Psoas muscle (tissue), 8 donors: Measurements from ENCODE around the gene GTSE1. TPM values are rescaled to one million over a fixed set of nuclear protein-coding genes. Genes with fewer than 3 reads are reported as not detected.

Experiments used
- ATAC-seq, 4 donors: fragments of 200-7000 bp; cut with Tn5 transposase; one replicate each; pipeline ENCODE4 v1.9.1; 2020; ENCODE audit warnings: moderate library complexity in 3 of 4, mild to moderate bottlenecking in 2 of 4
- DNase-seq, 2 donors: peaks; one replicate each; pipeline ENCODE4 v3.0.0-alpha.2; 2020
- H3K27ac ChIP-seq: fragments of 200-600 bp; one replicate; pipeline ENCODE4 v1.8.0; 2022
- H3K27me3 ChIP-seq, 3 donors: fragments of 200-600 bp in 1 of 3; one replicate each; pipeline versions ENCODE4 v1.6.1 to v1.8.0; 2013 to 2022; ENCODE audit warnings: low read length in 2 of 3, mild to moderate bottlenecking in 2 of 3, moderate library complexity in 1 of 3; ENCODE audit not compliant: insufficient read depth in 3 of 3
- H3K36me3 ChIP-seq, 2 donors: fragments of 200-600 bp in 1 of 2; one replicate each; pipeline versions ENCODE4 v1.6.1 to v1.8.0; 2013 to 2022; ENCODE audit warnings: low read depth in 1 of 2, mild to moderate bottlenecking in 1 of 2, moderate library complexity in 1 of 2; ENCODE audit not compliant: insufficient read depth in 1 of 2
- H3K4me1 ChIP-seq: fragments of 200-600 bp; one replicate; pipeline ENCODE4 v1.8.0; 2022
- H3K4me3 ChIP-seq: fragments of 200-600 bp; one replicate; pipeline ENCODE4 v1.8.0; 2022; ENCODE audit warnings: mild to moderate bottlenecking
- H3K9me3 ChIP-seq: fragments of 200-600 bp; one replicate; pipeline ENCODE4 v1.8.0; 2022
- CTCF ChIP-seq: fragments of 200-600 bp; IDR thresholded peaks from one replicate; pipeline ENCODE4 v1.8.0; 2022; ENCODE audit warnings: antibody characterized with exemption
- WGBS, 3 donors: extraction: QIAGEN DNeasy Blood & Tissue Kit; methylation state at CpG; one replicate each; pipeline versions ENCODE4 v1.1.6 to v1.1.7; 2013; 5-methylcytosine and 5-hydroxymethylcytosine counted together
- intact Hi-C, 2 donors: fragments of 100-400 bp; cut with DNase I; formaldehyde crosslinking; loops; one replicate each; pipeline versions ENCODE4 v1.11.0 to v1.14.2; 2022
- polyA plus RNA-seq, 3 donors: library from polyadenylated mRNA; stranded (reverse); fragments of 200-250 nt; gene quantifications; one replicate each; pipeline ENCODE4 v1.2.3, GENCODE V29; 2013
- total RNA-seq, 4 donors: library from RNA; stranded (reverse); fragmentation: NEBNext Ultra II Directional in 2 of 4; extraction: Animal tissue kit (Norgen Biotek cat#: 25700) in 2 of 4; gene quantifications; one replicate each; pipeline versions ENCODE4 v1.2.1 to v1.2.4, GENCODE V29; 2021 to 2023
- donor health status: healthy with polysubstance abuse.
- donor health status: DM: no; HTN: no; CAD: no; lungs with moderate emphysema.
- donor health status: Bipolar disorder and iron deficiency.
- donor health status: healthy.
- donor health status: DM: yes; HTN: yes; CAD: no.
- donor health status: DM: no; HTN: no; CAD: no.
- donor health status: DM: no; HTN: no; CAD: no.
- donor health status: DM: yes; HTN: yes; CAD: no.

GTSE1 gene
- total and polyA plus RNA-seq, 7 donors = 0.04 to 0.47 (median 0.16) TPM; not detected in 1

- Histone ChIP-seq H3K36me3 (peaks cover 0 to 26% of the 10 kb centered on the region in 2 donors), H3K27ac (no peak overlapping the region), H3K4me1 (peaks cover 11% of the 10 kb centered on the region), H3K27me3 (no peaks in the 10 kb centered on the region), H3K4me3 (no peak overlapping the region), H3K9me3 (no peaks in the 10 kb centered on the region)
- no peak for ATAC-seq
- no peak for TF ChIP-seq CTCF
- intact Hi-C loops = loop anchor here in 1 of 2 donors (5.0 kb wide), 1 partner anchor 145 kb away; no protein-coding TSS in a partner anchor
- DNase-seq = no peak
- WGBS, 3 donors = 86 to 89% (median 87%) methylated on average over 14 of the region's 14 CpGs
Measured at GRCh38 chr22:46292732-46293131, 3.9 kb upstream of the GTSE1 start.

GRCh38 chr22:46293577-46294260 is 3.0 kb upstream of the GTSE1 start:
- ATAC-seq = no peak
- 72 to 82% (median 81%) methylated on average over 11 of the region's 11 CpGs for WGBS, 3 donors

GRCh38 chr22:46294784-46295183 is 1.9 kb upstream of the GTSE1 start:
- H3K9me3 ChIP-seq = no peaks in the 10 kb centered on the region
- intact Hi-C loops = loop anchor here (5.0 kb wide), 1 partner anchor 147 kb away; no protein-coding TSS in a partner anchor
- no peak for TF ChIP-seq CTCF
- no peak for DNase-seq
- H3K27me3 ChIP-seq = no peaks in the 10 kb centered on the region
- no peak overlapping the region for H3K27ac ChIP-seq
- H3K36me3 ChIP-seq = peaks cover 0 to 26% of the 10 kb centered on the region in 2 donors
- no peak for ATAC-seq
- peaks cover 11% of the 10 kb centered on the region for H3K4me1 ChIP-seq
- H3K4me3 ChIP-seq = no peak overlapping the region
- WGBS, 3 donors = 81 to 93% (median 87%) methylated on average over 2 of the region's 2 CpGs

More at GRCh38 chr22:46293577-46294260, 3.0 kb upstream of the GTSE1 start:
- peak overlapping the region; percentile 41 for H3K27ac ChIP-seq
- peak; percentile 60 to 77 for DNase-seq
- intact Hi-C loops = loop anchor here in 1 of 2 donors (5.0 kb wide), 1 partner anchor 146 kb away; no protein-coding TSS in a partner anchor
- H3K9me3 ChIP-seq = no peaks in the 10 kb centered on the region
- peaks cover 11% of the 10 kb centered on the region for H3K4me1 ChIP-seq
- no peak overlapping the region for H3K4me3 ChIP-seq
- no peaks in the 10 kb centered on the region for H3K27me3 ChIP-seq
- no peak for TF ChIP-seq CTCF
- peaks cover 0 to 26% of the 10 kb centered on the region in 2 donors for H3K36me3 ChIP-seq

GRCh38 chr22:46295277-46295971 is 1.2 kb upstream of the GTSE1 start:
- intact Hi-C loops = loop anchor here in 1 of 2 donors (5.0 kb wide), 1 partner anchor 148 kb away; no protein-coding TSS in a partner anchor
- TF ChIP-seq CTCF = no peak
- Histone ChIP-seq H3K27me3 (no peaks in the 10 kb centered on the region), H3K9me3 (no peaks in the 10 kb centered on the region), H3K4me3 (peak overlapping the region; percentile 74), H3K36me3 (peaks cover 0 to 26% of the 10 kb centered on the region in 2 donors), H3K4me1 (peaks cover 7% of the 10 kb centered on the region), H3K27ac (peak overlapping the region; percentile 89)
- WGBS, 3 donors = 56 to 66% (median 60%) methylated on average over 4 of the region's 4 CpGs
- DNase-seq = no peak
- ATAC-seq = peak in 1 of 4 donors; percentile 1
